GM08714 (cell line): Measurements from ENCODE around the gene RAB40C.

Experiments
- H3K4me3 ChIP-seq: fragments of 200-500 bp; sonication (Bioruptor generic); 2 replicates; pipeline ENCODE4 v1.5.1; 2014; ENCODE audit warnings: mild to moderate bottlenecking, low read length, inconsistent platforms
- ZNF274 ChIP-seq: IDR thresholded peaks from 2 replicates; pipeline ENCODE4 v1.6.1; 2012; ENCODE audit warnings: mild to moderate bottlenecking, low read depth, low read length

RAB40C gene

DNA sequence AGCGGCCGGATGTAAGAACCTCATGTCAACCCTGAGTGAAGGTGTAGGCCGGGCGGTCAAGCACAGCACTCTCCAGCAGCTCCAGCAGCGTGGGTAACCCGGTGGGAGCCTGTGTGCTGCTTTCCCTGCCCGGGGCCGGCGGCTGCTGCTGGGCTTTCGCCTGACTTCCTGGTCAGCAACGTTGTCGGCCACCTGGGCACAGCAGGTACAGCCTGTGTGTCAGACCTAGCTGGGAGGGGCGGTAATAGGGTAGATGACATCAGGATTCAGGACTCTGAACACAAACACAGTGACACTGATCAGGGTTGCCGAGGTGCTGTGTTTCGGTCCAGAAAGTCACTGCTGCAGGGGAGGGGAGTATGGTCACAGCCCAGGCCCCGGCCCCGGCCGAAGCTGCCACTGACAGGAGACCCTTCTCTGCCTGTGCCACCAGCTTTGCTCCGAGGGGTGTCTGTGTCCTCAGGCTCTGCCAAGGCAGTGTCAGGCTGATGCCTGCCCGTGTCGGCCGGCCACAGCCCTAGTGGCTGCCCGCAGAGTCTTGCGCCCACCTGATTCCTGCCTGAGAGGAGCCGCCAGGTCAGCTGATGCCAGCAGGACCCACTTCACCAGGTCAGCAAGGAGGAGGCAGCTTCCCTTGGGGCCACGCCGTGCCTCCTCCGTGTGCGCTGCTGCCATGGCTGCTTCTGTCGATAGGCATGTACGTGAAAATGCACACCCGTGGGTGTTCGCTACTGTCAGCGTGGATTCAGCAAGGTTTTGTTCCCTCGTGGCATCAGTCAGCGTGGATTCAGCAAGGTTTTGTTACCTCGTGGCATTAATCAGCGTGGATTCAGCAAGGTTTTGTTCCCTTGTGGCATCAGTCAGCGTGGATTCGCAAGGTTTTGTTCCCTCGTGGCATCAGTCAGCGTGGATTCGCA, 9.2 kb downstream of the RAB40C start:
- no peak for TF ChIP-seq ZNF274

GRCh38 chr16:600781-601180, 10.9 kb downstream of the RAB40C start:
- TF ChIP-seq ZNF274, result no peak

More for the DNA sequence above, 9.2 kb downstream of the RAB40C start:
- H3K4me3 ChIP-seq, result no peak overlapping the region

GRCh38 chr16:603933-604332, 14.1 kb downstream of the RAB40C start:
- no peak overlapping the region for H3K4me3 ChIP-seq
- TF ChIP-seq ZNF274, result no peak

More at GRCh38 chr16:600781-601180, 10.9 kb downstream of the RAB40C start:
- H3K4me3 ChIP-seq, result no peak overlapping the region

DNA sequence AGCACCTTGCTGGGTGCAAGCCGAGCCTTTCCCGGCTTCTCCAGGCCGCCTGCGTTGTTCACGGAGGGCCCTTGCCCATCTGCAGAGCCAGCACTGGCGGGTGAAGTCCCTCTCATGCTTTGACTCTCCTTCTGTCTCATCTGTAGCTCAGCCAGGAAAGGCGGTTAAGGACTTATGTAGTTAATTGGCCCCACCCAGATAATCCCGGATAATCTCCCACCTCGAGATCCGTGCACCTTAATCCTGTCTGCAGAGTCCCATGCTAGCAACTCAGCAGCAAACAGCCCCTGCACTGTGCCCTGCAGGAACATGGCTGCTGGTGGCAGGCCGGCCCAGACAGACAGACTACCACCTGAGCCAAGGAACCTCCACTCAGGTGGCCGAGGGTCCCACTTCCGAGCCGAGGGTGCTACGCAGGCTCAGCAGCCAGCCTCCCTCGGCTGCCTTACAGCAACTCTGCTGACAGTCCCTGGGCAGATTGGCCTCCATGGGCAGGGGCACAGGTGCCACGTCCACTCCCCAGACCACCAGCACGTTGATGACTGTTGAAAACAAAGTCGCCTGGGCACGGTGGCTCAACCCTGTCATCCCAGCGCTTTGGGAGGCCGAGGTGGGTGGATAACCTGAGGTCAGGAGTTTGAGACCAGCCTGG, 16.9 kb downstream of the RAB40C start:
- TF ChIP-seq ZNF274, result no peak
- H3K4me3 ChIP-seq, result no peak overlapping the region

- no peak overlapping the region for H3K4me3 ChIP-seq
- no peak for TF ChIP-seq ZNF274
These were observed 18.2 kb downstream of the RAB40C start for GRCh38 chr16:608019-608418.

DNA sequence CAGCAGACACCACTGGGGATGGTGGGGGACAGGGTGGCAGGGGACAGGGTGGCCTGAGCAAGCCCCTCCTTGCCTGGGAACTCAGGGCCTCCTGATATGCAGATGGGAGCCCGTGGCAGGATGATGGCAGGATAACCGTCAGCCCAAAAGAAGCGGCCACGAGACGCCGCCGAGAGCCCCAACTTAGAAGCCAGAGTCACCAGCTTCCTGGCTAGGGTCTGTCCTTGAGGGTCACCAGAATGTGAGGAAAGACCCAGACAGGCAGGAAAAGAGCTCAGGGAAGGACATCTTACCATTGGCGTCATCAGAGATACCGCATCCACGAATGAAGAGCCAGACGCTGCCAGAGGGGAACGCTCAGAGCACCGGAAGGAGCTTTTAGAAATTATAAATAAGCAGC, 19.4 kb downstream of the RAB40C start:
- no peak overlapping the region for H3K4me3 ChIP-seq
- no peak for TF ChIP-seq ZNF274

GRCh38 chr16:609984-610383, 20.1 kb downstream of the RAB40C start:
- TF ChIP-seq ZNF274, result no peak
- H3K4me3 ChIP-seq, result no peak overlapping the region

GRCh38 chr16:610513-611381, 20.9 kb downstream of the RAB40C start:
- no peak overlapping the region for H3K4me3 ChIP-seq
- no peak for TF ChIP-seq ZNF274

GRCh38 chr16:615122-615521, 25.3 kb downstream of the RAB40C start:
- no peak overlapping the region for H3K4me3 ChIP-seq
- no peak for TF ChIP-seq ZNF274

DNA sequence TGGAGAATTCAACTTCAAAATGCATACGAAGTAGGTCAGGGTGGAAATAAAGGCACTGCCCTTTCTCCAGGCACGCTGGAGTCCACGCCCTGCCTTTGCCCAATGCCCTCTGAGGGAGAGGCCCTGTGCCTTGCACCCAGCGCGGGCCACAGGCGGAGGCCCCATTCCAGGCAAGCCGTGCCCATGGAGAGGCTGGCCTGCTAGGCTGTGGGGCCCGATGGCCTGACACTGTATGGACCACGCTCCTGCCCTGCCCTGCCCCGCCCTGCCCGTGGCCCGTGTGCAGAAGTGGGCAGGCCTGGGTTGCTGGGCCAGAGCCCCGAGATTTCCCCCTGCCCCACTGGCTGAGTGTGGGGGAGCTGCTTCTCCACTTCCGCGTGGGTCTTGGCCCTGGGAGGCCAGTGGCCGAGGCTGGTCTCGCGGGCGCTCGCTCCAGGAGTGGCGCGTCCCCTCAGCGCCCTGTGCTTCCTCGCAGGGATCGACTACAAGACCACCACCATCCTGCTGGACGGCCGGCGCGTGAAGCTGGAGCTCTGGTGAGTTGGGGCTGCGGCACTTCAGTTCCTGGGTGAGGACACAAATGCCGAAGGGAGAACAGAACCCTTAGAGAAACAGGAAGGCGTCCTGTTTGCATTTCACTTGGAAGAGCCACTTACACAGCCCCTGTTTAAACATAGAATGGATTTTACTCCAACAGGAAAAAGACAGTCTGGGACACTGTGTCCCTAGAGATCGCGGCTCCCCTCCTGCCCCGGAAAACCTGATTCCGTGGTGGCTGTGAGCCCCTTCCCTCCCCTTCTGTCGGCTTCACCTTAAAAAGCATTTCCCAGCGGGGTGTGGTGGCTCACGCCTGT, 27.1 kb downstream of the RAB40C start:
- H3K4me3 ChIP-seq, result no peak overlapping the region
- no peak for TF ChIP-seq ZNF274

DNA sequence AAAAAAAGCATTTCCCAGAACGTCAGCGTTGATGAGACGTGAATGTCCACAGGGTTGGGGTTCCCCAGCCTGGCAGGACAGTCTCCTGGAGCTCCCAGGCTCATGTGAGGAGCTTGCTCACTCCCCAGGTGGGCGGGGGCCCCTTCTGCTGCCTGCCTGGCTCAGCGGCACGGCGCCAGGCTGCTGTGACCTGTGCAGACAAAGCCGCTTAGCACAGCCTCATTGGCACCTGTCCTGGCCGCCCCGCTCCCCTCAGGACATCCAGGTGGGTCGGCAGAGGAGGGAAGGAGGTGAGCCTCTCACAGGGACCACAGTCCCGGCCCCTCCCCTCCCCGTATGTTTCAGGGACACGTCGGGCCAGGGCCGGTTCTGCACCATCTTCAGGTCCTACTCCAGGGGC, 28.0 kb downstream of the RAB40C start:
- no peak for TF ChIP-seq ZNF274
- no peak overlapping the region for H3K4me3 ChIP-seq

- H3K4me3 ChIP-seq, result no peak overlapping the region
- no peak for TF ChIP-seq ZNF274
These were observed 29.7 kb downstream of the RAB40C start for GRCh38 chr16:619476-620100.
